Aorta (tissue), 5 donors: ENCODE data around the gene CPHXL. TPM values are rescaled to one million over a fixed set of nuclear protein-coding genes. Genes with fewer than 3 reads are reported as not detected.

Experiments
- ATAC-seq: fragments of 200-7000 bp; cut with Tn5 transposase; one replicate; pipeline ENCODE4 v1.9.1; 2022; ENCODE audit warnings: moderate library complexity; ENCODE audit not compliant: low FRiP score
- DNase-seq, 2 donors: peaks; one replicate each; pipeline ENCODE4 v3.0.0-alpha.2; 2020
- H3K27ac ChIP-seq, 2 donors: one replicate each; pipeline ENCODE4 v1.5.1; 2013; ENCODE audit warnings: low read length in 2 of 2, mild to moderate bottlenecking in 2 of 2, moderate library complexity in 2 of 2, control low read depth in 1 of 2, inconsistent platforms in 1 of 2, low read depth in 1 of 2
- H3K27me3 ChIP-seq, 2 donors: one replicate each; pipeline ENCODE4 v1.6.1; 2013; ENCODE audit warnings: control low read depth in 1 of 2, low read length in 1 of 2, mild to moderate bottlenecking in 1 of 2, moderate library complexity in 1 of 2; ENCODE audit not compliant: insufficient read depth in 2 of 2, control insufficient read depth in 1 of 2
- H3K36me3 ChIP-seq, 2 donors: one replicate each; pipeline ENCODE4 v1.6.1; 2013; ENCODE audit warnings: control low read depth in 1 of 2, low read length in 1 of 2, mild to moderate bottlenecking in 1 of 2; ENCODE audit not compliant: insufficient read depth in 2 of 2, control insufficient read depth in 1 of 2
- H3K4me1 ChIP-seq, 2 donors: one replicate each; pipeline ENCODE4 v1.6.1; 2013; ENCODE audit warnings: low read length in 2 of 2, control low read depth in 1 of 2, mild to moderate bottlenecking in 1 of 2, moderate library complexity in 1 of 2; ENCODE audit not compliant: insufficient read depth in 2 of 2, control insufficient read depth in 1 of 2
- H3K4me3 ChIP-seq, 2 donors: one replicate each; pipeline ENCODE4 v1.5.1; 2013; ENCODE audit warnings: low read length in 2 of 2, control low read depth in 1 of 2, mild to moderate bottlenecking in 1 of 2
- H3K9me3 ChIP-seq: one replicate; pipeline ENCODE4 v1.6.1; 2013; ENCODE audit warnings: mild to moderate bottlenecking, low read length; ENCODE audit not compliant: control insufficient read depth
- whole genome bisulfite sequencing, 2 donors: extraction: QIAGEN DNeasy Blood & Tissue Kit; methylation state at CpG; one replicate each; pipeline ENCODE4 v1.1.7; 2013; 5-methylcytosine and 5-hydroxymethylcytosine counted together
- intact Hi-C, 2 donors: fragments of 100-400 bp; cut with DNase I; formaldehyde crosslinking; loops; one replicate each; pipeline versions ENCODE4 v1.14.2 to v1.15.0; 2022
- long read RNA-seq, 2 donors: library from polyadenylated mRNA; unstranded; transcript quantifications; one replicate each; pipeline ENCODE4 v2.0.0, GENCODE V29; 2020 to 2021
- polyA plus RNA-seq, 2 donors: library from polyadenylated mRNA; stranded (reverse); fragments of 200-250 nt; gene quantifications; one replicate each; pipeline ENCODE4 v1.2.3, GENCODE V29; 2013
- total RNA-seq, 2 donors: library from RNA; stranded (reverse); fragmentation: NEBNext Ultra II Directional; extraction: Animal tissue kit (Norgen Biotek cat#: 25700); gene quantifications; one replicate each; pipeline ENCODE4 v1.2.1, GENCODE V29; 2021
- donor health status: healthy with polysubstance abuse.
- donor health status: Bipolar disorder and iron deficiency.
- donor health status: DM: no; HTN: no; CAD: no.
- donor health status: DM: no; HTN: no; CAD: no.
- donor health status: DM: yes; HTN: yes; CAD: no.

CPHXL gene
- total RNA-seq (not detected), polyA plus RNA-seq (not detected)
- long read RNA-seq, donor 1, partial matches to known transcripts, result 0 of 3 reads
- long read RNA-seq, donor 1, other reads (novel, unspliced or antisense), result 3 of 3 reads
- long read RNA-seq, donor 2, result 0 reads

- Histone ChIP-seq H3K4me3 (no peak within 1 kb of the TSS), H3K27ac (no peak within 1 kb of the TSS), H3K36me3 (no peaks in the 10 kb centered on the region), H3K27me3 (no peaks in the 10 kb centered on the region), H3K9me3 (no peaks in the 10 kb centered on the region), H3K4me1 (no peaks in the 10 kb centered on the region)
- 90 to 91% methylated on average over 5 of the region's 5 CpGs for WGBS, 2 donors
- intact Hi-C loops, result no loop called here
- ATAC-seq (no peak), DNase-seq (no peak)
Measured at GRCh38 chr16:75726390-75726789, at the start of gene CPHXL. Gene CPHXL, minus strand, starts transcription at chr16:75726490. Its CDS starts 48 bp downstream, at chr16:75726442.

DNA sequence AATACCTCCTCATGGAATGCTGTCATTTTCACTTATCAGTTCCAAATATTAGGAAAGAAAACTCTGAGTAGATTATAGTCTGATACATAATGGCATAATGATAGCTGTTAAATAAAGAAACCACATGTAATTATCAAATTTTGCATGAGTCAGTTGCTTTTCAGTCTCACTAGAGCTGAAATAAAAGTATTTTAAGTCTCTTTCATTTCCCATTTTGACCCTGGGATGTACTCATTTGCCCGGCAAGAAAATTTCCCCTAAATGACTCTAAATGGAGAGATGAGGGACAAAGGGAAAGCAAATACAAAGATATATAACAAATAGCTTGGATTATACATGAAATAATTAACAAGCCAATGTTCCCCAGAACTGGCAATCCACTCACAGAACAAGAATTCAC is 47.9 kb upstream of the CPHXL start:
- Histone ChIP-seq H3K4me3 (no peak overlapping the region), H3K27me3 (no peaks in the 10 kb centered on the region), H3K27ac (no peak overlapping the region), H3K9me3 (no peaks in the 10 kb centered on the region), H3K36me3 (no peaks in the 10 kb centered on the region), H3K4me1 (no peaks in the 10 kb centered on the region)
- ATAC-seq (no peak), DNase-seq (no peak)
- intact Hi-C loops, result no loop called here
- WGBS, 2 donors, result 60 to 64% methylated on average over 1 of the region's 1 CpG

- no peak for DNase-seq
- Histone ChIP-seq H3K27me3 (no peaks in the 10 kb centered on the region), H3K4me3 (no peak overlapping the region), H3K27ac (no peak overlapping the region), H3K36me3 (no peaks in the 10 kb centered on the region), H3K4me1 (no peaks in the 10 kb centered on the region), H3K9me3 (no peaks in the 10 kb centered on the region)
- intact Hi-C loops, result no loop called here
- no peak for ATAC-seq
Measured at GRCh38 chr16:75770051-75770450, 43.8 kb upstream of the CPHXL start.

GRCh38 chr16:75764154-75764768 is 38.0 kb upstream of the CPHXL start:
- DNase-seq, result no peak

DNA sequence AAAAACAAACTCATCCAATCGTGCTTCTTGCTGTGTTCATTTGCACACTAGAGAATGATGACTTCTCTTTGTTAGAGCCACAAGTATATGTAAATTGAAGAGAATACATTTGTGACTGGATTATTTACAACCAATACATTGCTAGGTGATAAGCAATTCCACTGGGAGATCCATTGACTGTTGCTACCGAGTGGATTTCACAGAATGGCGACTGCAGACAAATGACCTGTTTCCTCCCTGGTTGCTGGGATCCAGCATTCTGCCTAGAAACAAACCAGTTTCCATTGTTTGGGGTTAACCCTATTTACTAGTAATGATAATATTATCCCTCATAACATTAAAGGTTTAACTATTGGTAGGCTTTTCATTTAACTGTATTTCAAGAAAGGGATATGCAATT is 36.9 kb upstream of the CPHXL start:
- H3K27me3 ChIP-seq, result no peaks in the 10 kb centered on the region
- intact Hi-C loops, result loop anchor here (5.0 to 10.0 kb wide), 3 partner anchors 101 to 568 kb away; no protein-coding TSS in a partner anchor
- H3K4me3 ChIP-seq, result no peak overlapping the region
- H3K9me3 ChIP-seq, result no peaks in the 10 kb centered on the region
- no peak overlapping the region for H3K27ac ChIP-seq
- no peaks in the 10 kb centered on the region for H3K36me3 ChIP-seq
- DNase-seq (no peak), ATAC-seq (no peak)
- H3K4me1 ChIP-seq, result no peaks in the 10 kb centered on the region
- 68 to 72% methylated on average over 3 of the region's 3 CpGs for WGBS, 2 donors

More at GRCh38 chr16:75764154-75764768, 38.0 kb upstream of the CPHXL start:
- H3K27me3 ChIP-seq, result no peaks in the 10 kb centered on the region
- no peaks in the 10 kb centered on the region for H3K36me3 ChIP-seq
- H3K4me1 ChIP-seq, result no peaks in the 10 kb centered on the region
- WGBS, 2 donors, result 12 to 18% methylated on average over 7 of the region's 7 CpGs
- intact Hi-C loops, result loop anchor here (2.0 to 10.0 kb wide), 6 partner anchors 102 to 569 kb away; no protein-coding TSS in a partner anchor
- peak; percentile 90 for ATAC-seq
- H3K4me3 ChIP-seq, result no peak overlapping the region
- H3K9me3 ChIP-seq, result no peaks in the 10 kb centered on the region
- H3K27ac ChIP-seq, result no peak overlapping the region

DNA sequence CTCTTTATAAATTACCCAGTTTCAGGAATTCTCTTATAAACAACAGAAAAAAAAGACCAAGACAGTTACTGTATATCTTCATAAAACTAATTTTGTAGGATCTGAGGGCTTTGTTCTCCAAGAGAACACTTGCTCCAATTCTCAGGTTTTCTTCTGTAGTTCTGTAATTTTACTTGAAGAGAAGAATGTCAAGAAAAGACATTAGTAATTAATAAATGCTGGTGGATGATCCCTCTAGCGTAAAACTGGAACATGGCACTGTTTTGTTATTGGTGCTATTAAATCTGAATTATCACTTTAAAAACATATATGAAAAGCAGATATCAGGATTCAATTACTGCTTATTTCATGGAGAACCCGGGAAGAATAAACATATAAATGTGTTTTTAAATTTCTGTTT is 36.5 kb upstream of the CPHXL start:
- DNase-seq (no peak), ATAC-seq (no peak)
- WGBS, 2 donors, result 71% methylated on average over 2 of the region's 2 CpGs
- Histone ChIP-seq H3K27me3 (no peaks in the 10 kb centered on the region), H3K27ac (no peak overlapping the region), H3K4me1 (no peaks in the 10 kb centered on the region), H3K36me3 (no peaks in the 10 kb centered on the region), H3K9me3 (no peaks in the 10 kb centered on the region), H3K4me3 (no peak overlapping the region)
- intact Hi-C loops, result loop anchor here (5.0 to 10.0 kb wide), 3 partner anchors 100 to 568 kb away; no protein-coding TSS in a partner anchor

DNA sequence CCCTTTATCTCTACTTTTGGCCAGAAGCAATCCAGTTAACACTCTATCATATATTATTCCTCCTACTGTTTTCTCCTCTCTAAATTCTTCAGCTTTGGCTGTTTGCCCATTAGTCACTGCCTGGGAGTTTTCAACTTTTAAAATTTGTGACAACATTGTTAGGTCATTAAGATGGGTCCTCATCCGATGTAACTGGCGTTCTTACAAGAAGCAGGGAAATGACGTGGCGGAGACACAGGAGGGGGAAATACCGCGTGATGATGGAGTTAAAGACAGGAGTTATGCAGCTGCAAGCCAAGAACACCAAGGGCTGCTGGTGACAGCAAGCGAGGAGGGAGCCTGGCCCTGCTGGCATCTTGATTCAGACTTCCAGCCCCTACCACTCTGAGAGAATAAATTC is 34.8 kb upstream of the CPHXL start:
- no peak for ATAC-seq

DNA sequence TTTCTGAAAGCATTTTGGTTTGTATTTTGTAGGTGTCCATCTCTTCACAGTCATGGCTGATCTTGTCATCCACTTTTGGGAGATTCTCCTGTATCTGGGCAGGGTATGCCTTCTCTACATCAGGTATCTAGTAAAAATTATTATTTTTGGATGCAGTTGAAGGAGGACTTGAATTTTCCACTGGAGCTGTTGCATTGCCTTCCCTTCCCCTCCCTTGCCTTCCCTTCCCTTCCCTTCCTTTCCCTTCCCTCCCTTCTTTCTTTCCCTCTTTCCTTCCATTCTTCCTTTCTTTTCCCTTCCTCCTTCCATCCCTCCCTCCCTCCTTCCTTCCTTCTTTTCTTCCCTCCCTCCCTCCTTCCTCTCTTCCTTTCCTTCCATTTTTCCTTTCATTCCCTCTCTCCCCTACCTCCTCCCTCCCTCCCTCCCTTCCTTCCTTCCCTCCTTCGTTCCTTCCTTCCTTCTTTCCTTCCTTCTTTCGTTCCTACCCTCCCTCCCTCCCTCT is 33.8 kb upstream of the CPHXL start:
- H3K27me3 ChIP-seq, result no peaks in the 10 kb centered on the region
- H3K4me1 ChIP-seq, result no peaks in the 10 kb centered on the region
- H3K4me3 ChIP-seq, result no peak overlapping the region
- ATAC-seq (no peak), DNase-seq (no peak)
- no peak overlapping the region for H3K27ac ChIP-seq
- WGBS, 2 donors, result 43 to 64% methylated on average over 2 of the region's 2 CpGs
- intact Hi-C loops, result loop anchor here (5.0 to 10.0 kb wide), 3 partner anchors 98 to 565 kb away; no protein-coding TSS in a partner anchor
- H3K36me3 ChIP-seq, result no peaks in the 10 kb centered on the region
- no peaks in the 10 kb centered on the region for H3K9me3 ChIP-seq

More for the DNA sequence above, 34.8 kb upstream of the CPHXL start:
- Histone ChIP-seq H3K36me3 (no peaks in the 10 kb centered on the region), H3K27ac (no peak overlapping the region), H3K4me3 (no peak overlapping the region), H3K4me1 (no peaks in the 10 kb centered on the region), H3K9me3 (no peaks in the 10 kb centered on the region), H3K27me3 (no peaks in the 10 kb centered on the region)
- DNase-seq, result no peak
- WGBS, 2 donors, result 62 to 64% methylated on average over 7 of the region's 7 CpGs
- intact Hi-C loops, result loop anchor here (5.0 to 10.0 kb wide), 3 partner anchors 99 to 566 kb away; no protein-coding TSS in a partner anchor

GRCh38 chr16:75758215-75758614 is 31.9 kb upstream of the CPHXL start:
- ATAC-seq (no peak), DNase-seq (no peak)
- Histone ChIP-seq H3K27ac (no peak overlapping the region), H3K9me3 (no peaks in the 10 kb centered on the region), H3K4me3 (no peak overlapping the region), H3K4me1 (no peaks in the 10 kb centered on the region), H3K27me3 (no peaks in the 10 kb centered on the region), H3K36me3 (no peaks in the 10 kb centered on the region)
- intact Hi-C loops, result no loop called here
- WGBS, 2 donors, result 59 to 60% methylated on average over 1 of the region's 1 CpG
